GM12878 (cell line): ENCODE measurements around the gene DCPS. TPM values are rescaled to one million over a fixed set of nuclear protein-coding genes. Genes with fewer than 3 reads are reported as not detected.

Experiments
- ATAC-seq: fragments of 200-7000 bp; cut with Tn5 transposase; 3 replicates; pipeline ENCODE4 v1.9.1; 2020; ENCODE audit warnings: mild to moderate bottlenecking, moderate library complexity
- BruUV-seq: library from RNA; stranded (reverse); fragments of 400-500 nt; replicated peaks from 2 replicates; lab custom pipeline; 2021; lab: Mats Ljungman, UMichigan
- CTCF ChIA-PET: fragments of 300-600 bp; sonication (Branson Sonifier 250); formaldehyde crosslinking; extraction: SDS; loops from one replicate; lab custom pipeline; 2021; ENCODE audit warnings: inconsistent platforms; lab: Yijun Ruan, JAX
- POLR2A ChIA-PET: fragments of 350-600 bp; formaldehyde crosslinking; extraction: SDS; loops from one replicate; lab custom pipeline; 2021; ENCODE audit warnings: inconsistent platforms; lab: Charles Lee
- RAD21 ChIA-PET: fragments of 300-600 bp; sonication (Branson Sonifier 250); formaldehyde crosslinking; loops from one replicate; lab custom pipeline; 2023; ENCODE audit warnings: antibody characterized with exemption; ENCODE audit not compliant: unreplicated experiment; lab: Charles Lee
- SMC1A ChIA-PET: fragments of 300-600 bp; sonication (Branson Sonifier 250); formaldehyde crosslinking; loops from one replicate; lab custom pipeline; 2023; ENCODE audit not compliant: unreplicated experiment, uncharacterized antibody; lab: Charles Lee
- DNase-seq: peaks from one replicate; pipeline ENCODE4 v3.0.0-alpha.2; 2011; ENCODE audit warnings: low read depth, low spot score
- FAIRE-seq: peaks from 3 replicates; lab custom pipeline; 2011; peaks lifted over from hg19 to GRCh38; lab: Jason Lieb, UNC
- H2AFZ ChIP-seq: 2 replicates; pipeline ENCODE4 v1.6.0; 2011; ENCODE audit warnings: low read depth, low read length, control low read depth; ENCODE audit not compliant: control insufficient read depth
- H3K27ac ChIP-seq: 2 replicates; pipeline ENCODE4 v1.5.1; 2011; ENCODE audit warnings: control low read depth; ENCODE audit not compliant: control insufficient read depth, insufficient read depth
- H3K27me3 ChIP-seq, 2 experiments: replicated peaks in 1 of 2; 2 replicates each; pipeline versions ENCODE4 v1.6.0 to v1.6.1; 2011; ENCODE audit warnings: low read length in 1 of 2; ENCODE audit not compliant: control insufficient read depth in 2 of 2, insufficient read depth in 2 of 2
- H3K36me3 ChIP-seq, 2 experiments: 2 replicates each; pipeline ENCODE4 v1.5.1; 2011; ENCODE audit warnings: low read length in 1 of 2; ENCODE audit not compliant: control insufficient read depth in 2 of 2, insufficient read depth in 2 of 2
- H3K4me1 ChIP-seq: 2 replicates; pipeline ENCODE4 v1.6.1; 2011; ENCODE audit warnings: mild to moderate bottlenecking, low read length, moderate library complexity, mixed read lengths; ENCODE audit not compliant: control insufficient read depth, insufficient read depth
- H3K4me2 ChIP-seq: 2 replicates; pipeline ENCODE4 v1.6.0; 2011; ENCODE audit warnings: control low read depth; ENCODE audit not compliant: control insufficient read depth, insufficient read depth
- H3K4me3 ChIP-seq: fragments of 200-600 bp; sonication (generic); 2 replicates; pipeline ENCODE4 v1.5.1; 2016
- H3K79me2 ChIP-seq: 2 replicates; pipeline ENCODE4 v1.6.0; 2011; ENCODE audit warnings: low read length; ENCODE audit not compliant: control insufficient read depth, insufficient read depth
- H3K9ac ChIP-seq: 2 replicates; pipeline ENCODE4 v1.8.0; 2011; ENCODE audit warnings: low read length, control low read depth, mixed read lengths; ENCODE audit not compliant: control insufficient read depth, insufficient read depth
- H3K9me3 ChIP-seq: replicated peaks from 3 replicates; pipeline ENCODE4 v1.5.1; 2011; ENCODE audit warnings: mild to moderate bottlenecking, low read length; ENCODE audit not compliant: control insufficient read depth, insufficient read depth
- H4K20me1 ChIP-seq: 2 replicates; pipeline ENCODE4 v1.6.0; 2011; ENCODE audit not compliant: control insufficient read depth, insufficient read depth
- CBX5 ChIP-seq: sonication (generic); IDR thresholded peaks from 2 replicates; pipeline ENCODE4 v1.6.1; 2016; ENCODE audit warnings: low read depth, moderate library complexity, mild to moderate bottlenecking, inconsistent platforms
- CHD1 ChIP-seq: IDR thresholded peaks from 2 replicates; pipeline ENCODE4 v1.6.1; 2012; ENCODE audit warnings: low read depth, low read length, improper control_type of control experiment
- FOS ChIP-seq: IDR thresholded peaks from 3 replicates; pipeline ENCODE4 v1.6.1; 2011; ENCODE audit warnings: borderline replicate concordance; ENCODE audit not compliant: insufficient read length; ENCODE audit errors: extremely low read depth
- FOXM1 ChIP-seq: IDR thresholded peaks from 2 replicates; pipeline ENCODE4 v1.6.1; 2012; ENCODE audit warnings: low read depth, mild to moderate bottlenecking, inconsistent platforms, low read length, moderate library complexity
- IRF4 ChIP-seq: IDR thresholded peaks from 2 replicates; pipeline ENCODE4 v1.6.1; 2011; ENCODE audit warnings: low read depth, low read length
- NBN ChIP-seq: fragments of 450-650 bp; IDR thresholded peaks from 2 replicates; pipeline ENCODE4 v1.6.1; 2016
- RFX5 ChIP-seq: IDR thresholded peaks from 2 replicates; pipeline ENCODE4 v1.6.1; 2011; ENCODE audit warnings: low read depth, low read length, improper control_type of control experiment
- SMARCA5 ChIP-seq: fragments of 450-650 bp; IDR thresholded peaks from 2 replicates; pipeline ENCODE4 v1.6.1; 2017; ENCODE audit warnings: mild to moderate bottlenecking
- WGBS: methylation state at CpG from one replicate; pipeline ENCODE4 v1.1.6; 2016; ENCODE audit warnings: low lambda C conversion rate; ENCODE audit not compliant: insufficient replicate concordance, insufficient coverage; ENCODE audit errors: missing lambda C conversion rate; 5-methylcytosine and 5-hydroxymethylcytosine counted together
- in situ Hi-C: fragments of 300-500 bp; cut with MboI; formaldehyde crosslinking; loops from 9 replicates; pipeline ENCODE4 v1.14.3; 2018; ENCODE audit warnings: mixed read lengths
- intact Hi-C: fragments of 100-400 bp; cut with micrococcal nuclease; formaldehyde crosslinking; loops from one replicate; pipeline ENCODE4 v1.14.2; 2022; ENCODE audit not compliant: unreplicated experiment
- polyA plus RNA-seq, 11 experiments: library from polyadenylated mRNA; depleted of rRNA in 4 of 11; unstranded in 6 of 11; stranded (reverse) in 5 of 11; fragments of >200 nt; fragmentation: Nextera tagmentation in 4 of 11; fragmentation: Illumina TruSeq in 1 of 11; extraction: Ambion mirVana in 4 of 11; extraction: Trizol in 1 of 11; gene quantifications; 1 replicate in 1 of 11; 2 replicates in 10 of 11; pipeline versions ENCODE4 v1.2.1 to v1.2.3, GENCODE V29; 2011 to 2016; ENCODE audit warnings: inconsistent platforms in 2 of 11, missing spikeins in 2 of 11, low read depth in 1 of 11
- total RNA-seq, 4 experiments: library from RNA; depleted of rRNA in 3 of 4; stranded (reverse); fragments of >200 nt in 3 of 4; fragmentation: Illumina TruSeq in 1 of 4; extraction: Trizol in 1 of 4; gene quantifications; 2 replicates each; pipeline versions ENCODE4 v1.2.1 to v1.2.3, GENCODE V29; 2013 to 2021
- TF ChIP-seq, protein P1 (sequence below): fragments of 450-650 bp; IDR thresholded peaks from 2 replicates; pipeline ENCODE4 v1.6.1; 2016; ENCODE audit warnings: mild to moderate bottlenecking
- TF ChIP-seq, protein P2 (sequence below): IDR thresholded peaks from 2 replicates; pipeline ENCODE4 v1.6.1; 2012; ENCODE audit warnings: low read depth, low read length, improper control_type of control experiment
- TF ChIP-seq, protein P3 (sequence below): fragments of 450-650 bp; IDR thresholded peaks from 2 replicates; pipeline ENCODE4 v1.6.1; 2017; ENCODE audit warnings: mild to moderate bottlenecking, moderate library complexity
- TF ChIP-seq, protein P4 (sequence below): IDR thresholded peaks from 2 replicates; pipeline ENCODE4 v1.6.1; 2012; ENCODE audit warnings: mild to moderate bottlenecking, low read depth, low read length

DCPS gene
- total and polyA plus RNA-seq, 10 of the 15 experiments (the other 5 are each of a cell fraction or from before 2014, with no cell fraction given) = 23.5 to 101 (median 67.4) TPM

DNA sequence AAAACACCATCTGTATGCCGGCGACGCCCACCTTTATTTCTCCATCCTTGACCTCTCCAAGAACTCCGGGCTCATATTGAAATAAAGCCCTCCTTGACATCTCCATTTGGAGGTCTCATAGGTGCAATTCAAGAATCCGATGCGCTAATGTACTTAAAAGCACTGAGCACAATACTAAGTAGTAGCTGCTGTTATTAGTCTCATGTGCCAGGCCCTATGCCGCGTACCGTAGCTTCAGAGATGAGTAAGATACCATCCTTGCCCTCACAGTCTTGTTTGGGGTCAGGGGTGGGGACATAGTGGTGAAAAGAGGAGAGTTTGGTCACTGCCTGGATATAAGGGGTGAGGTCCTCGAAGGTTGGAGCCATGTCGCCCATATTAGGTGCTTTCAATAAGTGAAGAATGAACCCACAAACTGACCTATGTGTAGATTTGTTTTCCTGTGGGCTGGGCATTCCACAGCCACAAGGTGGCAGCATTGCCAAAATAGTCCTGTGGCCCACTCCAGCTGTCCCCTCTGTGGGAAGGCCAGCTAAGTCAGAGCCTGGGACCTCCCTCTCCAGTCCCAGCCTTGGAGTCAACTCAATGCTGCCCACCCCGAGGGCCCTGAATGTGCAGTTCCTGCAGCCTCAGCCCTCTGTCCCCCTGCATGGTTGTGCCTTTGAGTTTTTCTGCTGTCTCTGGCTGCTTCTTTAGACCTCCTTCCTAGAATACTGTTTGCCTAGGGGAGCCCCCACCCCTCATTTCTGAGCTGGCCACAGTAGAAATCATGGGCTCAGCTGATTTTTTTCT, 6.5 kb downstream of the DCPS start:
- peaks cover 1 to 16% of the 10 kb centered on the region in 2 experiments for H3K36me3 ChIP-seq
- H4K20me1 ChIP-seq = no peaks in the 10 kb centered on the region
- peaks cover 44% of the 10 kb centered on the region for H3K4me1 ChIP-seq
- DNase-seq (no peak), FAIRE-seq (peak; percentile 7), ATAC-seq (peak; percentile 74)
- no peak overlapping the region for H3K9ac ChIP-seq
- no TSS peak for BruUV-seq
- WGBS = 70% methylated on average over 12 of the region's 12 CpGs
- H3K27ac ChIP-seq = no peak overlapping the region
- no peak overlapping the region for H3K4me3 ChIP-seq
- H3K27me3 ChIP-seq = no peaks in the 10 kb centered on the region
- ChIA-PET CTCF (interaction anchor here (0.6 to 10.0 kb wide), 42 partner anchors 8 to 764 kb away, joined by 3 to 232 read pairs (median 4); partner anchors contain the start of genes FOXRED1, SRPRA and ST3GAL4), RAD21 (interaction anchor here (0.7 to 3.0 kb wide), 20 partner anchors 9 to 1035 kb away, joined by 3 to 36 read pairs (median 4); partner anchors contain the start of gene ST3GAL4), SMC1A (interaction anchor here (0.8 to 6.5 kb wide), 19 partner anchors 9 to 1033 kb away, joined by 3 to 78 read pairs (median 5); partner anchors contain the start of gene ST3GAL4), POLR2A (interaction anchor here (1.0 to 1.7 kb wide), 3 partner anchors 10 to 170 kb away, joined by 3 to 5 read pairs (median 5); no protein-coding TSS in a partner anchor)
- peaks cover 12% of the 10 kb centered on the region for H3K79me2 ChIP-seq
- in situ Hi-C loops (no loop called here), intact Hi-C loops (loop anchor here (1.0 to 10.0 kb wide), 7 partner anchors 44 to 674 kb away; partner anchors contain the start of gene ST3GAL4)
- no peaks in the 10 kb centered on the region; the same call in none of the 3 replicates for H3K9me3 ChIP-seq
- H3K4me2 ChIP-seq = peak overlapping the region; percentile 18; the same call in 1 of the 2 replicates
- H2AFZ ChIP-seq = no peak overlapping the region
- TF ChIP-seq, protein P1, sequence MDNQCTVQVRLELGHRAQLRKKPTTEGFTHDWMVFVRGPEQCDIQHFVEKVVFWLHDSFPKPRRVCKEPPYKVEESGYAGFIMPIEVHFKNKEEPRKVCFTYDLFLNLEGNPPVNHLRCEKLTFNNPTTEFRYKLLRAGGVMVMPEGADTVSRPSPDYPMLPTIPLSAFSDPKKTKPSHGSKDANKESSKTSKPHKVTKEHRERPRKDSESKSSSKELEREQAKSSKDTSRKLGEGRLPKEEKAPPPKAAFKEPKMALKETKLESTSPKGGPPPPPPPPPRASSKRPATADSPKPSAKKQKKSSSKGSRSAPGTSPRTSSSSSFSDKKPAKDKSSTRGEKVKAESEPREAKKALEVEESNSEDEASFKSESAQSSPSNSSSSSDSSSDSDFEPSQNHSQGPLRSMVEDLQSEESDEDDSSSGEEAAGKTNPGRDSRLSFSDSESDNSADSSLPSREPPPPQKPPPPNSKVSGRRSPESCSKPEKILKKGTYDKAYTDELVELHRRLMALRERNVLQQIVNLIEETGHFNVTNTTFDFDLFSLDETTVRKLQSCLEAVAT = peak; percentile 49; the same call in 1 of the 2 replicates
- no peak for TF ChIP-seq FOXM1
- no peak for TF ChIP-seq IRF4
- no peak for TF ChIP-seq CHD1
- TF ChIP-seq, protein P2, sequence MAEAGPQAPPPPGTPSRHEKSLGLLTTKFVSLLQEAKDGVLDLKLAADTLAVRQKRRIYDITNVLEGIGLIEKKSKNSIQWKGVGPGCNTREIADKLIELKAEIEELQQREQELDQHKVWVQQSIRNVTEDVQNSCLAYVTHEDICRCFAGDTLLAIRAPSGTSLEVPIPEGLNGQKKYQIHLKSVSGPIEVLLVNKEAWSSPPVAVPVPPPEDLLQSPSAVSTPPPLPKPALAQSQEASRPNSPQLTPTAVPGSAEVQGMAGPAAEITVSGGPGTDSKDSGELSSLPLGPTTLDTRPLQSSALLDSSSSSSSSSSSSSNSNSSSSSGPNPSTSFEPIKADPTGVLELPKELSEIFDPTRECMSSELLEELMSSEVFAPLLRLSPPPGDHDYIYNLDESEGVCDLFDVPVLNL = no peak
- 0 out of 2 replicates have a peak, but pooled peaks have one; percentile 23 for TF ChIP-seq SMARCA5
- TF ChIP-seq, protein P3, sequence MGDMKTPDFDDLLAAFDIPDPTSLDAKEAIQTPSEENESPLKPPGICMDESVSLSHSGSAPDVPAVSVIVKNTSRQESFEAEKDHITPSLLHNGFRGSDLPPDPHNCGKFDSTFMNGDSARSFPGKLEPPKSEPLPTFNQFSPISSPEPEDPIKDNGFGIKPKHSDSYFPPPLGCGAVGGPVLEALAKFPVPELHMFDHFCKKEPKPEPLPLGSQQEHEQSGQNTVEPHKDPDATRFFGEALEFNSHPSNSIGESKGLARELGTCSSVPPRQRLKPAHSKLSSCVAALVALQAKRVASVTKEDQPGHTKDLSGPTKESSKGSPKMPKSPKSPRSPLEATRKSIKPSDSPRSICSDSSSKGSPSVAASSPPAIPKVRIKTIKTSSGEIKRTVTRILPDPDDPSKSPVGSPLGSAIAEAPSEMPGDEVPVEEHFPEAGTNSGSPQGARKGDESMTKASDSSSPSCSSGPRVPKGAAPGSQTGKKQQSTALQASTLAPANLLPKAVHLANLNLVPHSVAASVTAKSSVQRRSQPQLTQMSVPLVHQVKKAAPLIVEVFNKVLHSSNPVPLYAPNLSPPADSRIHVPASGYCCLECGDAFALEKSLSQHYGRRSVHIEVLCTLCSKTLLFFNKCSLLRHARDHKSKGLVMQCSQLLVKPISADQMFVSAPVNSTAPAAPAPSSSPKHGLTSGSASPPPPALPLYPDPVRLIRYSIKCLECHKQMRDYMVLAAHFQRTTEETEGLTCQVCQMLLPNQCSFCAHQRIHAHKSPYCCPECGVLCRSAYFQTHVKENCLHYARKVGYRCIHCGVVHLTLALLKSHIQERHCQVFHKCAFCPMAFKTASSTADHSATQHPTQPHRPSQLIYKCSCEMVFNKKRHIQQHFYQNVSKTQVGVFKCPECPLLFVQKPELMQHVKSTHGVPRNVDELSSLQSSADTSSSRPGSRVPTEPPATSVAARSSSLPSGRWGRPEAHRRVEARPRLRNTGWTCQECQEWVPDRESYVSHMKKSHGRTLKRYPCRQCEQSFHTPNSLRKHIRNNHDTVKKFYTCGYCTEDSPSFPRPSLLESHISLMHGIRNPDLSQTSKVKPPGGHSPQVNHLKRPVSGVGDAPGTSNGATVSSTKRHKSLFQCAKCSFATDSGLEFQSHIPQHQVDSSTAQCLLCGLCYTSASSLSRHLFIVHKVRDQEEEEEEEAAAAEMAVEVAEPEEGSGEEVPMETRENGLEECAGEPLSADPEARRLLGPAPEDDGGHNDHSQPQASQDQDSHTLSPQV = no peak
- TF ChIP-seq FOS = no peak
- TF ChIP-seq CBX5 = no peak
- TF ChIP-seq, protein P4, sequence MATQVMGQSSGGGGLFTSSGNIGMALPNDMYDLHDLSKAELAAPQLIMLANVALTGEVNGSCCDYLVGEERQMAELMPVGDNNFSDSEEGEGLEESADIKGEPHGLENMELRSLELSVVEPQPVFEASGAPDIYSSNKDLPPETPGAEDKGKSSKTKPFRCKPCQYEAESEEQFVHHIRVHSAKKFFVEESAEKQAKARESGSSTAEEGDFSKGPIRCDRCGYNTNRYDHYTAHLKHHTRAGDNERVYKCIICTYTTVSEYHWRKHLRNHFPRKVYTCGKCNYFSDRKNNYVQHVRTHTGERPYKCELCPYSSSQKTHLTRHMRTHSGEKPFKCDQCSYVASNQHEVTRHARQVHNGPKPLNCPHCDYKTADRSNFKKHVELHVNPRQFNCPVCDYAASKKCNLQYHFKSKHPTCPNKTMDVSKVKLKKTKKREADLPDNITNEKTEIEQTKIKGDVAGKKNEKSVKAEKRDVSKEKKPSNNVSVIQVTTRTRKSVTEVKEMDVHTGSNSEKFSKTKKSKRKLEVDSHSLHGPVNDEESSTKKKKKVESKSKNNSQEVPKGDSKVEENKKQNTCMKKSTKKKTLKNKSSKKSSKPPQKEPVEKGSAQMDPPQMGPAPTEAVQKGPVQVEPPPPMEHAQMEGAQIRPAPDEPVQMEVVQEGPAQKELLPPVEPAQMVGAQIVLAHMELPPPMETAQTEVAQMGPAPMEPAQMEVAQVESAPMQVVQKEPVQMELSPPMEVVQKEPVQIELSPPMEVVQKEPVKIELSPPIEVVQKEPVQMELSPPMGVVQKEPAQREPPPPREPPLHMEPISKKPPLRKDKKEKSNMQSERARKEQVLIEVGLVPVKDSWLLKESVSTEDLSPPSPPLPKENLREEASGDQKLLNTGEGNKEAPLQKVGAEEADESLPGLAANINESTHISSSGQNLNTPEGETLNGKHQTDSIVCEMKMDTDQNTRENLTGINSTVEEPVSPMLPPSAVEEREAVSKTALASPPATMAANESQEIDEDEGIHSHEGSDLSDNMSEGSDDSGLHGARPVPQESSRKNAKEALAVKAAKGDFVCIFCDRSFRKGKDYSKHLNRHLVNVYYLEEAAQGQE = no peak
- no peak for TF ChIP-seq RFX5
- TF ChIP-seq NBN = no peak
